ENCODE data around the gene GREM2.

Gene GREM2

GRCh38 chr1:240524356-240525069 lies 87.4 kb downstream of the GREM2 start:
- H3K9me3 ChIP-seq (ENCODE audit: low read length): no peaks in the 10 kb centered on the region
- no peaks in the 10 kb centered on the region for H4K20me1 ChIP-seq (ENCODE audit: insufficient read depth, low read length)
- no peak overlapping the region for H3K4me3 ChIP-seq (ENCODE audit: low read depth, low read length, poor library complexity, severe bottlenecking)
- no peak overlapping the region for H3K4me2 ChIP-seq (ENCODE audit: low read length)
- no peak overlapping the region for H3K9ac ChIP-seq (ENCODE audit: low read length)
- no peak overlapping the region for H2AFZ ChIP-seq (ENCODE audit: low read length)
- no peak for TF ChIP-seq CTCF (IDR thresholded peaks at IDR 0.05; ENCODE audit: low read length)
- no peak for TF ChIP-seq EZH2 (IDR thresholded peaks at IDR 0.05; ENCODE audit: borderline replicate concordance, low read length)
- no peaks in the 10 kb centered on the region for H3F3A ChIP-seq (ENCODE audit: insufficient read depth, low read length)
- H3K36me3 ChIP-seq (ENCODE audit: insufficient read depth, low read length): no peaks in the 10 kb centered on the region
- no peaks in the 10 kb centered on the region for H3K9me2 ChIP-seq (ENCODE audit: low read depth, low read length)
- no peaks in the 10 kb centered on the region for H3K27me3 ChIP-seq (ENCODE audit: insufficient read depth, low read length)
- H3K4me1 ChIP-seq (ENCODE audit: insufficient read depth, low read length, severe bottlenecking): no peaks in the 10 kb centered on the region
- H3K27ac ChIP-seq (ENCODE audit: low read depth, low read length, poor library complexity, severe bottlenecking): no peak overlapping the region
- no peaks in the 10 kb centered on the region for H3K79me2 ChIP-seq (ENCODE audit: insufficient read depth, low read length)

GRCh38 chr1:240522122-240522822 lies 89.7 kb downstream of the GREM2 start:
- no peaks in the 10 kb centered on the region for H3F3A ChIP-seq (ENCODE audit: insufficient read depth, low read length)
- no peaks in the 10 kb centered on the region for H3K27me3 ChIP-seq (ENCODE audit: insufficient read depth, low read length)
- H3K4me3 ChIP-seq (ENCODE audit: low read depth, low read length, poor library complexity, severe bottlenecking): no peak overlapping the region
- no peak overlapping the region for H3K4me2 ChIP-seq (ENCODE audit: low read length)
- H3K9me3 ChIP-seq (ENCODE audit: low read length): no peaks in the 10 kb centered on the region
- no peaks in the 10 kb centered on the region for H3K9me2 ChIP-seq (ENCODE audit: low read depth, low read length)
- H3K9ac ChIP-seq (ENCODE audit: low read length): no peak overlapping the region
- TF ChIP-seq CTCF (IDR thresholded peaks at IDR 0.05; ENCODE audit: low read length) (no peak), EZH2 (IDR thresholded peaks at IDR 0.05; ENCODE audit: borderline replicate concordance, low read length) (no peak)
- no peak overlapping the region for H2AFZ ChIP-seq (ENCODE audit: low read length)
- no peak overlapping the region for H3K27ac ChIP-seq (ENCODE audit: low read depth, low read length, poor library complexity, severe bottlenecking)
- H3K4me1 ChIP-seq (ENCODE audit: insufficient read depth, low read length, severe bottlenecking): no peaks in the 10 kb centered on the region
- H4K20me1 ChIP-seq (ENCODE audit: insufficient read depth, low read length): no peaks in the 10 kb centered on the region
- no peaks in the 10 kb centered on the region for H3K36me3 ChIP-seq (ENCODE audit: insufficient read depth, low read length)
- H3K79me2 ChIP-seq (ENCODE audit: insufficient read depth, low read length): no peaks in the 10 kb centered on the region

DNA sequence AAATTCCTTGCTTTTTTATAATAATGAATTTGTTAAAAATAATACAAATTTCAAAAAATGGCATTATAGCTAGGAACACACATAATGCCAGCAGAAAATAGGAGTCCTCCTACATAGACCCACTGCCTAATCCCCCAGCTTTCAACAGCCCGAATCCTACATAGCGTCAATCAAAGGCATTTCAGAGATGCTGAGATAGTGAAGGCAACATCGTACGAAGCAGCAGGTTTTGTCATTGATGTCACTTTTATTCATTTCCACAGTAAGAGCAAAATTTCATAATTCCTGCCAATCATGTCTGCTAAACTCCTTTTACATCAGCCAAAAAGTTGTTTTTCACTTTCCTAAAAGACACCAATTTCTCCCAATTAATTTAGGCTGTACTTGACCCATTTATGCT lies 94.1 kb downstream of the GREM2 start:
- Histone ChIP-seq H3K9me3 (ENCODE audit: low read length) (no peaks in the 10 kb centered on the region), H3K4me3 (ENCODE audit: low read depth, low read length, poor library complexity, severe bottlenecking) (no peak overlapping the region), H3K79me2 (ENCODE audit: insufficient read depth, low read length) (no peaks in the 10 kb centered on the region), H3K27me3 (ENCODE audit: insufficient read depth, low read length) (no peaks in the 10 kb centered on the region), H3K9me2 (ENCODE audit: low read depth, low read length) (no peaks in the 10 kb centered on the region), H3K36me3 (ENCODE audit: insufficient read depth, low read length) (no peaks in the 10 kb centered on the region), H3K4me2 (ENCODE audit: low read length) (no peak overlapping the region), H4K20me1 (ENCODE audit: insufficient read depth, low read length) (no peaks in the 10 kb centered on the region), H3K9ac (ENCODE audit: low read length) (no peak overlapping the region), H3F3A (ENCODE audit: insufficient read depth, low read length) (no peaks in the 10 kb centered on the region), H2AFZ (ENCODE audit: low read length) (no peak overlapping the region), H3K27ac (ENCODE audit: low read depth, low read length, poor library complexity, severe bottlenecking) (no peak overlapping the region), H3K4me1 (ENCODE audit: insufficient read depth, low read length, severe bottlenecking) (no peaks in the 10 kb centered on the region)
- TF ChIP-seq EZH2 (IDR thresholded peaks at IDR 0.05; ENCODE audit: borderline replicate concordance, low read length) (no peak), CTCF (IDR thresholded peaks at IDR 0.05; ENCODE audit: low read length) (no peak)
